ENCODE results near the gene EYS.

EYS gene

DNA sequence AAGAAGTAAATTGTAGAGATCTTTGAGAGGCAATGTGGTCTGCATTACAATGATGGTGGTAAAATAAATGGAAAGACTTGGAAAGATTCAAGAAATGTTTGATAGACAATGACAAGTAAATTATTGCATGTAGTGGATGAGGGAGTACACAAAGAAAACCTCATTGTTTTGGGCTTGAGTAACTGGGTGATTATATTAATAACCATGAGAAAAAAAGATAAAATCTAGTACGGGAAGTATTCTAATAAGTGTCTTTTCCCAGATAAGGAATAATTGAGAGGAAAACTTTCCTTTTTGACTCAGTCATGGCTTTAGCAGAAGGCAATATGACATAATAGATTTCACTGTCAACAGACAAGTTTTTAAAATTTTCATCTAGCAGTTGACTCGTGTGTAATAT is 993.0 kb downstream of the EYS start:
- no peaks in the 10 kb centered on the region for H3K9me3 ChIP-seq (ENCODE audit: insufficient read depth, low read length)
- no peak overlapping the region for H3K9ac ChIP-seq (ENCODE audit: insufficient read length, low read depth)
- H3K4me3 ChIP-seq (ENCODE audit: insufficient read length, low read depth) = no peak overlapping the region
- H3K4me1 ChIP-seq (ENCODE audit: insufficient read depth, insufficient read length) = no peaks in the 10 kb centered on the region
- no peaks in the 10 kb centered on the region for H3K27me3 ChIP-seq (ENCODE audit: insufficient read depth, insufficient read length)
- no peaks in the 10 kb centered on the region for H3K36me3 ChIP-seq (ENCODE audit: insufficient read depth, insufficient read length, low read length)
- no peak for DNase-seq (ENCODE audit: low read depth, low spot score)
- TF ChIP-seq ZNF274 (IDR thresholded peaks at IDR 0.05; ENCODE audit: low read depth, low read length) (no peak), SUZ12 (IDR thresholded peaks at IDR 0.05; ENCODE audit: extremely low read depth, insufficient read depth, insufficient read length) (no peak), YY1 (IDR thresholded peaks at IDR 0.05; ENCODE audit: insufficient read depth, insufficient read length) (no peak)

- no peak for DNase-seq (ENCODE audit: low read depth, low spot score)
- TF ChIP-seq YY1 (IDR thresholded peaks at IDR 0.05; ENCODE audit: insufficient read depth, insufficient read length) (no peak), ZNF274 (IDR thresholded peaks at IDR 0.05; ENCODE audit: low read depth, low read length) (no peak), SUZ12 (IDR thresholded peaks at IDR 0.05; ENCODE audit: extremely low read depth, insufficient read depth, insufficient read length) (no peak)
- no peaks in the 10 kb centered on the region for H3K27me3 ChIP-seq (ENCODE audit: insufficient read depth, insufficient read length)
- H3K4me3 ChIP-seq (ENCODE audit: insufficient read length, low read depth) = no peak overlapping the region
- H3K4me1 ChIP-seq (ENCODE audit: insufficient read depth, insufficient read length) = no peaks in the 10 kb centered on the region
- H3K9ac ChIP-seq (ENCODE audit: insufficient read length, low read depth) = no peak overlapping the region
- no peaks in the 10 kb centered on the region for H3K9me3 ChIP-seq (ENCODE audit: insufficient read depth, low read length)
- no peaks in the 10 kb centered on the region for H3K36me3 ChIP-seq (ENCODE audit: insufficient read depth, insufficient read length, low read length)
Measured at GRCh38 chr6:64713175-64713574, 993.9 kb downstream of the EYS start.

GRCh38 chr6:64712606-64713005 is 994.4 kb downstream of the EYS start:
- H3K4me1 ChIP-seq (ENCODE audit: insufficient read depth, insufficient read length) = no peaks in the 10 kb centered on the region
- H3K9ac ChIP-seq (ENCODE audit: insufficient read length, low read depth) = no peak overlapping the region
- H3K36me3 ChIP-seq (ENCODE audit: insufficient read depth, insufficient read length, low read length) = no peaks in the 10 kb centered on the region
- H3K27me3 ChIP-seq (ENCODE audit: insufficient read depth, insufficient read length) = no peaks in the 10 kb centered on the region
- DNase-seq (ENCODE audit: low read depth, low spot score) = no peak
- no peak overlapping the region for H3K4me3 ChIP-seq (ENCODE audit: insufficient read length, low read depth)
- no peak for TF ChIP-seq ZNF274 (IDR thresholded peaks at IDR 0.05; ENCODE audit: low read depth, low read length)
- TF ChIP-seq YY1 (IDR thresholded peaks at IDR 0.05; ENCODE audit: insufficient read depth, insufficient read length) = no peak
- no peak for TF ChIP-seq SUZ12 (IDR thresholded peaks at IDR 0.05; ENCODE audit: extremely low read depth, insufficient read depth, insufficient read length)
- H3K9me3 ChIP-seq (ENCODE audit: insufficient read depth, low read length) = no peaks in the 10 kb centered on the region

DNA sequence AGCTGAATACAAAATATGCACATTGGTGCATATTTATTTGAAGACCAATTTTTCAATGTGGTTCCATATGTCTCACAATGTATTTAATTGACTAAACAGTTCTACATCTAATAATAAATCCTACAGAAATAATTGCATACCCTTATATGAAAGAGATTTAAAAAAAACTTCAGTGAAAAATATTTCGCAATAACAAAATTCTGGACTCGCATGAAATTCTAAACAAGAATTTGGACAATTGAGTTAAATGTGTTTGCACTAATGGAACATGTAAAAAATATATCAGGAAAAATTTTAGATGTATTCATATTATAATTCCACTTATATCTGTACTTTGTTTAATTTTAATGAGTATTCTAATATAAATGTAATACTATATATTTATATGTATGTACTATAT is 1003.1 kb downstream of the EYS start:
- DNase-seq (ENCODE audit: low read depth, low spot score) = no peak
- no peaks in the 10 kb centered on the region for H3K36me3 ChIP-seq (ENCODE audit: insufficient read depth, insufficient read length, low read length)

DNA sequence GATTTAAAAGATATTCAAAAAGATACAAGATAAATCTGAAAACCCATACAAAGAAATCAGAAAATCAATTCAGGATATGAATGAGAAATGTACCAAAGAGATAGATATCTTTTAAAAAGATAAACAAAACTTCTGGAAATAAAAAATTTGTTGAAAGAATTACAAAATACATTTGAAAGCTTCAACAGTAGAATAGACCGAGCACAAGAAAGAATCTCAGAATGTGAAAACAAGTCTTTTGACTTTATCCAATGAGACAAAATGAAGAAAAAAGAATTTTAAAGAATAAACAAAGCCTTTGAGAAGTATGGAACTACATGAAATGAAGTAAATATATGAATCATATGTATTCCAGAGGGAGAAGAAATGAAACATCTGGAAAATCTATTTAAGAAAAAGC is 1011.0 kb downstream of the EYS start:
- Histone ChIP-seq H3K9ac (ENCODE audit: insufficient read length, low read depth) (no peak overlapping the region), H3K4me1 (ENCODE audit: insufficient read depth, insufficient read length) (no peaks in the 10 kb centered on the region), H3K36me3 (ENCODE audit: insufficient read depth, insufficient read length, low read length) (no peaks in the 10 kb centered on the region), H3K9me3 (ENCODE audit: insufficient read depth, low read length) (no peaks in the 10 kb centered on the region), H3K4me3 (ENCODE audit: insufficient read length, low read depth) (no peak overlapping the region), H3K27me3 (ENCODE audit: insufficient read depth, insufficient read length) (no peaks in the 10 kb centered on the region)
- TF ChIP-seq ZNF274 (IDR thresholded peaks at IDR 0.05; ENCODE audit: low read depth, low read length) (no peak), SUZ12 (IDR thresholded peaks at IDR 0.05; ENCODE audit: extremely low read depth, insufficient read depth, insufficient read length) (no peak), YY1 (IDR thresholded peaks at IDR 0.05; ENCODE audit: insufficient read depth, insufficient read length) (no peak)
- no peak for DNase-seq (ENCODE audit: low read depth, low spot score)

More for the DNA sequence above, 1003.1 kb downstream of the EYS start:
- Histone ChIP-seq H3K9me3 (ENCODE audit: insufficient read depth, low read length) (no peaks in the 10 kb centered on the region), H3K4me1 (ENCODE audit: insufficient read depth, insufficient read length) (no peaks in the 10 kb centered on the region), H3K27me3 (ENCODE audit: insufficient read depth, insufficient read length) (no peaks in the 10 kb centered on the region), H3K4me3 (ENCODE audit: insufficient read length, low read depth) (no peak overlapping the region), H3K9ac (ENCODE audit: insufficient read length, low read depth) (no peak overlapping the region)
- no peak for TF ChIP-seq SUZ12 (IDR thresholded peaks at IDR 0.05; ENCODE audit: extremely low read depth, insufficient read depth, insufficient read length)

GRCh38 chr6:64694356-64694755 is 1012.7 kb downstream of the EYS start:
- no peaks in the 10 kb centered on the region for H3K36me3 ChIP-seq (ENCODE audit: insufficient read depth, insufficient read length, low read length)
- no peak overlapping the region for H3K4me3 ChIP-seq (ENCODE audit: insufficient read length, low read depth)
- DNase-seq (ENCODE audit: low read depth, low spot score) = no peak
- TF ChIP-seq YY1 (IDR thresholded peaks at IDR 0.05; ENCODE audit: insufficient read depth, insufficient read length) = no peak
- no peak for TF ChIP-seq ZNF274 (IDR thresholded peaks at IDR 0.05; ENCODE audit: low read depth, low read length)
- TF ChIP-seq SUZ12 (IDR thresholded peaks at IDR 0.05; ENCODE audit: extremely low read depth, insufficient read depth, insufficient read length) = no peak
- no peaks in the 10 kb centered on the region for H3K27me3 ChIP-seq (ENCODE audit: insufficient read depth, insufficient read length)
- H3K4me1 ChIP-seq (ENCODE audit: insufficient read depth, insufficient read length) = no peaks in the 10 kb centered on the region
- no peaks in the 10 kb centered on the region for H3K9me3 ChIP-seq (ENCODE audit: insufficient read depth, low read length)
- no peak overlapping the region for H3K9ac ChIP-seq (ENCODE audit: insufficient read length, low read depth)

GRCh38 chr6:64691064-64691463 is 1016.0 kb downstream of the EYS start:
- Histone ChIP-seq H3K4me1 (ENCODE audit: insufficient read depth, insufficient read length) (no peaks in the 10 kb centered on the region), H3K36me3 (ENCODE audit: insufficient read depth, insufficient read length, low read length) (no peaks in the 10 kb centered on the region), H3K4me3 (ENCODE audit: insufficient read length, low read depth) (no peak overlapping the region), H3K9ac (ENCODE audit: insufficient read length, low read depth) (no peak overlapping the region), H3K9me3 (ENCODE audit: insufficient read depth, low read length) (no peaks in the 10 kb centered on the region), H3K27me3 (ENCODE audit: insufficient read depth, insufficient read length) (no peaks in the 10 kb centered on the region)
- no peak for DNase-seq (ENCODE audit: low read depth, low spot score)
- TF ChIP-seq ZNF274 (IDR thresholded peaks at IDR 0.05; ENCODE audit: low read depth, low read length) (no peak), SUZ12 (IDR thresholded peaks at IDR 0.05; ENCODE audit: extremely low read depth, insufficient read depth, insufficient read length) (no peak), YY1 (IDR thresholded peaks at IDR 0.05; ENCODE audit: insufficient read depth, insufficient read length) (no peak)

- no peaks in the 10 kb centered on the region for H3K4me1 ChIP-seq (ENCODE audit: insufficient read depth, insufficient read length)
- no peak overlapping the region for H3K4me3 ChIP-seq (ENCODE audit: insufficient read length, low read depth)
- H3K9me3 ChIP-seq (ENCODE audit: insufficient read depth, low read length) = no peaks in the 10 kb centered on the region; the same call in 1 of the 2 replicates
- no peak overlapping the region for H3K9ac ChIP-seq (ENCODE audit: insufficient read length, low read depth)
- H3K27me3 ChIP-seq (ENCODE audit: insufficient read depth, insufficient read length) = no peaks in the 10 kb centered on the region
- no peak for TF ChIP-seq SUZ12 (IDR thresholded peaks at IDR 0.05; ENCODE audit: extremely low read depth, insufficient read depth, insufficient read length)
- no peak for TF ChIP-seq YY1 (IDR thresholded peaks at IDR 0.05; ENCODE audit: insufficient read depth, insufficient read length)
- TF ChIP-seq ZNF274 (IDR thresholded peaks at IDR 0.05; ENCODE audit: low read depth, low read length) = no peak
- no peak for DNase-seq (ENCODE audit: low read depth, low spot score)
- no peaks in the 10 kb centered on the region for H3K36me3 ChIP-seq (ENCODE audit: insufficient read depth, insufficient read length, low read length)
Measured at GRCh38 chr6:64685401-64685800, 1021.6 kb downstream of the EYS start.
